Globus pallidus (tissue), 1 donor: ENCODE data around the gene ACADM.
A peak's percentile ranks its signal among the peaks of the same experiment; 100 is the strongest.
"Not testable (repeated sequence)": the region's sequence is repeated elsewhere in the genome, so short reads cannot be mapped to it uniquely, and the experiment has no call there.

Experiments
- DNase-seq: peaks from one replicate; pipeline ENCODE4 v3.0.0-alpha.2; 2015; ENCODE audit warnings: low spot score

The ACADM gene

DNA sequence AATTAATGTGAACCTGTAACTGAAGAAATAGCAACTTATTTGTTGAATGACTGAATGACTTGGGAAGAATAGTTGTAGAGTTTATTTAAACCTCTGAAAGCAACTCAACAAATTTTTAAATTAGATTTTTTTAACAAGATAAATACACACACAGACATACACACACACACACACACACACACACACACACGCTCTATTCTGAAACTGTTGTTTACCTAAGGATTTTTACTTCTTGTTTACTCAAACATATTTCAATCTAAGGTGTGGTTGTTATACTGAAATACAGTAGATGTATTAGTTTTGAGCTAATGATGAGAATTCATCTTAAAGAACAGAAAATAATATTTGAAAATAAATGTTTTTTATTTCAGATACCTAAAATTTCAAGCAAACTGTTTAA is 11.5 kb downstream of the ACADM start:
- DNase-seq, result no peak

DNA sequence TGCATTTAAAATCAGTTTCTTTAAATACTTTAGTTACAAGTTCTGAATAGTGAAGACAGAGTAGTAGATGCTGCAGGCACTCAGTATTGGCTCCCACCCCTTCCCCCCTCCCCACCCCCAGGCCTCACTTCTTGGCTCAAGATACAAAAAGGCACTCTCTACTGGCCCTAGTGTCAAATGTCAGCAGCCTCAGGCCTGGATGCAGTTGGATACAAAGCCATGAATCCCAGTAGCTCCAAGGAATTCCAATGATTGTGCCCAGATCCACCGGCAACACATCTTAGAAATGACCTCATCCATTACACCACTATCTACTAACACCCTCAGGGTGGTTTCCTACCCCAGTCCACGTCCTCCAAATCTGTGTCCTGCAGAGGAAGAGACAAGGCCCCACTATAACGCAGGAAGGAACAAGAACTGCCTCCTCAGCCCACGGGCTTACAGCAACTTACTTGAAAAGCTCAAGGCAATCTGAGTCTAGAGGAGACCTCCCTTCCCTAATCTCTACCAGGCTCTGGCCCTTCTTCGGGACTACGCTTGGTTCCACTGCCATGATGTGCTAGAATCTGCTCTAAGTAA is 17.6 kb downstream of the ACADM start:
- DNase-seq, result no peak

DNA sequence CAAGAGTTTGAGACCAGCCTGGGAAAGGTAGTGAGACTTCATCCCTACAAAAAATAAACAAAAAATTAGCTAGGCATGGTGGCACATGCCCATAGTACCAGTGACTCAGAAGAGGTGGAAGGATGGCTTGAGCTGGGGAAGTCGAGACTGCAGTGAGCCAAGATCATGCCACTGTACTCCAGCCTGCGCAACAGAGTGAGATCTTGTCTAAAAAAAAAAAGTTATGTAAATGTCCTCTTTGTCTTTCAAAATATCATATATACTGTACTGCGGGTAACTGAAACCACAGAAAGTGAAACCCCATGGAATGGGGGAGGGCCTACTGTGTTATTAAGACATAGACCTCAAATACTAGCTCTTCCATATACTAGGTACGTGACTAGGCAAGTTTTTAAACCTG is 20.8 kb downstream of the ACADM start:
- no peak for DNase-seq

- DNase-seq, result not testable (repeated sequence)
Measured at GRCh38 chr1:75757210-75757609, 32.7 kb downstream of the ACADM start.

- not testable (repeated sequence) for DNase-seq
Measured at GRCh38 chr1:75758543-75758942, 34.0 kb downstream of the ACADM start.

- no peak for DNase-seq
Measured at GRCh38 chr1:75764057-75764655, 39.6 kb downstream of the ACADM start.

GRCh38 chr1:75765697-75766355 is 41.3 kb downstream of the ACADM start:
- no peak for DNase-seq

- no peak for DNase-seq
Measured at GRCh38 chr1:75768016-75768415, 43.5 kb downstream of the ACADM start.

GRCh38 chr1:75770761-75771160 is 46.3 kb downstream of the ACADM start:
- no peak for DNase-seq

GRCh38 chr1:75771978-75772377 is 47.5 kb downstream of the ACADM start:
- no peak for DNase-seq

DNA sequence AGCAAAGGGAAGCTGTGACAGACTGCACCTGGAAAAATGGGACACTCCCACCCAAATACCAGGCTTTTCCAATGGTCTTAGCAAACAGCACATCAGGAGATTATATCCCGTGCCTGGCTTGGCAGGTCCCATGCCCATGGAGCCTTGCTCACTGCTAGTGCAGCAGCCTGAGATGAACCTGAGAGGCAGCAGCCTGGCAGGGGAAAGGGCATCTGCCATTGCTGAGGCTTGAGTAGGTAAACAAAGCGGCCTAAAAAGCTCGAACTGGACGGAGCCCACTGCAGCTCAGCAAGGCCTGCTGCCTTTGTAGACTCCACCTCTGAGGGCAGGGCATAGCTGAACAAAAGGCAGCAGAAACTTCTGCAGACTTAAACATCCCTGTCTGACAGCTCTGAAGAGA is 53.3 kb downstream of the ACADM start:
- DNase-seq, result not testable (repeated sequence)

GRCh38 chr1:75778694-75779093 is 54.2 kb downstream of the ACADM start:
- DNase-seq, result not testable (repeated sequence)

GRCh38 chr1:75780183-75780582 is 55.7 kb downstream of the ACADM start:
- not testable (repeated sequence) for DNase-seq

DNA sequence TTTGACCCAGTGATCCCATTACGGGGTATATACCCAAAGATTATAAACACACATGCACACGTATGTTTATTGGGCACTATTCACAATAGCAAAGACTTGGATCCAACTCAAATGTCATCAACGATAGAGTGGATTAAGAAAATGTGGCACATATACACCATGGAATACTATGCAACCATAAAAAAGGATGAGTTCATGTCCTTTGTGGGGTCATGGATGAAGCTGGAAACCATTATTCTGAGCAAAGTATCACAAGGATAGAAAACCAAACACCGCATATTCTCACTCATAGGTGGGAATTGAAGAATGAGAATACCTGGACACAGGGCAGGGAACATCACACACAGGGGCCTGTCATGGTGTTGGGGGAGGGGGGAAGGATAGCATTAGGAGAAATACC is 59.4 kb downstream of the ACADM start:
- DNase-seq, result not testable (repeated sequence)

- DNase-seq, result no peak
Measured at GRCh38 chr1:75785320-75785982, 60.9 kb downstream of the ACADM start.

- peak; percentile 94 for DNase-seq
Measured at GRCh38 chr1:75785983-75786853, 61.7 kb downstream of the ACADM start, which contains the start of gene RABGGTB. TSS of gene RABGGTB (plus strand) at chr1:75786256. CDS start at chr1:75786272, 16 bp downstream.

GRCh38 chr1:75786901-75787493 is 62.5 kb downstream of the ACADM start:
- DNase-seq, result no peak

- DNase-seq, result no peak
Measured at GRCh38 chr1:75787524-75787923, 63.0 kb downstream of the ACADM start.

GRCh38 chr1:75789988-75790387 is 65.5 kb downstream of the ACADM start:
- no peak for DNase-seq

GRCh38 chr1:75791022-75791421 is 66.5 kb downstream of the ACADM start:
- DNase-seq, result no peak

GRCh38 chr1:75792091-75792490 is 67.6 kb downstream of the ACADM start:
- DNase-seq, result no peak

DNA sequence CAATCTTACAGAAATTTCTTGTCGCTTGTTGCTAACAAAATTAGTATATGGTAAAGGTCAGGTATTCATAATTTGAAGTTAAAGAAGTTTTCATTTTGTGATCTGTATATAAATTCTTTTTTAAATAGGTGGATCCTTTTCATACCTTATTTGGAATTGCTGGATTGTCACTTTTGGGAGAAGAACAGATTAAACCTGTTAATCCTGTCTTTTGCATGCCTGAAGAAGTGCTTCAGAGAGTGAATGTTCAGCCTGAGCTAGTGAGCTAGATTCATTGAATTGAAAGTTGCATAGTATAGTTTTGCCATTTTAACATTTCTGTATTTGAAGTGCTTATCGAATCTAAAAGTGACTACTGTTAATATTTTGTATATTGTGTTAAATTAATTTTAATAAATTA is 69.9 kb downstream of the ACADM start:
- no peak for DNase-seq
